Epithelial cell of prostate (primary cell): Measurements from ENCODE around the gene MSX2.

Source experiments
- DNase-seq: peaks from one replicate; pipeline ENCODE4 v3.0.0-alpha.2; 2011; ENCODE audit warnings: low read depth, low spot score
- H3K27ac ChIP-seq: fragments of 450-650 bp; 2 replicates; pipeline ENCODE4 v1.5.1; 2017; ENCODE audit warnings: mild to moderate bottlenecking

MSX2 gene

DNA sequence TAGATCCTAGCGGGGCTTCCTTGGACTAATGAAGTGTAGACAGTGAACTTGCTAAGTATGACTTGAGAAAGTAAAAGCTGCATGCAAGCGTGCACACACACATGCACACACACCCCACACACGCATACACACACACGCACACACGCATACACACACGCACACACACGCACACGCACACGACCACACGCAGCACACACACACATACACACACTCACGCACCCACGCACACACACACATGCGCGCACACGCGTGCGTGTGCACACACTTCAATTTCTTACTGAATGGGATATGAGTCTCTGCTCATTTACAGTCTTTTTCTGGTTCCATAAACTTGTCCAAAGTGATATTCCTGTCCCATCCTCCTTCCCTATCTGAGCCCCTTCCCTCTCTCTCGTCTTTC is 41.2 kb downstream of the MSX2 start:
- no peak overlapping the region for H3K27ac ChIP-seq
- no peak for DNase-seq

DNA sequence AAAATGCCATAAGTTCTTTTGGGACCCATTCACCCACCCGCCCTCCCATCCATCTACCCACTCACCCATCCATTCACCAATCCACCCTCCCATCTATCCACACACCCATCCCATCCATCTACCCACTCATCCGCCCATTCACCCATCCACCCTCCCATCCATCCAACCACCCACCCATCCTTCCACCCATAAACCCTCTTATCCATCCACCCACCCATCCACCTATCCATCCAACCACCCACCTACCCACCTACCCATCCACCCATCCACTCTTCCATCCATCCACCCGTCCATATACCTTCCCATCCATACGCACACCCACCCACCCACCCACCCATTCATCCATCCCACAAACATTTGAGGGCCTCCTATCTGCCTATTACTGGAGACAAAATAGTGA is 43.3 kb downstream of the MSX2 start:
- no peak overlapping the region for H3K27ac ChIP-seq
- no peak for DNase-seq

DNA sequence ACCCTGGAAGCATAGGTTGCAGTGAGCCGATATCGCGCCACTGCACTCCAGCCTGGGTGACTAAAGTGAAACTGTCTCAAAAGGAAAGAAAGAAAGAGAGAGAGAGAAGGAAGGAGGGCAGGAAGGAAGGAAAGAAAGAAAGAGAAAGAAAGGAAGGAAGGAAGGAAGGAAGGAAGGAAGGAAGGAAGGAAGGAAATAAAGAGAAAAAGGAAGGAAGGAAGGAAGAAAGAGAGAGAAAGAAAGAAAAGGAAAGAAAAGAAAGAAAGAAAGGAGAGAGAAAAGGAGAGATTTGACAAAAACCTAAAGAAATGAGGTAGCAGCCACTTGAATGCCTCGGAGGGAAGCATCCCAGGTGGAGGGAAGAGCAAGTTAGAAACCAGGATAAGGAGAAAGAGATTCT is 44.6 kb downstream of the MSX2 start:
- DNase-seq, result no peak
- H3K27ac ChIP-seq, result no peak overlapping the region

DNA sequence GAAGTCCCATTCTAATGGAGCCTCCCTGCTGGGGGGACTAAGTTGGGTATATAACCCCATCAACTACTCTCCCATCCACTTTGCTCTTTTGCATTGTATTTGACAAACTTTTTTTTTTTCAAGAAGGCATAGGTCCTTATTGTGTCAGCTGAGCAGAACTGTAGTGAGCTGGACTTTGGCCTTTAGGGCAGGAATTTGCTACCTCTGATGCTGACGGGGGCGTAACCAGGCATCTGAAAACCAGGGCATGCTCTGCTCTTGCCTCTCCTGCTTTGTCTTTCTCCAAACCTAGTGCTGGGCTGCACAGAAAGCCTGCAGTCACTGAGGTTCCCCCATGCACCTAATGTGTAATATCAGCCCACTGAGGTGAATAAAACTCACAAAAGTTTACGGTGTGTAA is 49.0 kb downstream of the MSX2 start:
- DNase-seq, result no peak
- H3K27ac ChIP-seq, result no peak overlapping the region

DNA sequence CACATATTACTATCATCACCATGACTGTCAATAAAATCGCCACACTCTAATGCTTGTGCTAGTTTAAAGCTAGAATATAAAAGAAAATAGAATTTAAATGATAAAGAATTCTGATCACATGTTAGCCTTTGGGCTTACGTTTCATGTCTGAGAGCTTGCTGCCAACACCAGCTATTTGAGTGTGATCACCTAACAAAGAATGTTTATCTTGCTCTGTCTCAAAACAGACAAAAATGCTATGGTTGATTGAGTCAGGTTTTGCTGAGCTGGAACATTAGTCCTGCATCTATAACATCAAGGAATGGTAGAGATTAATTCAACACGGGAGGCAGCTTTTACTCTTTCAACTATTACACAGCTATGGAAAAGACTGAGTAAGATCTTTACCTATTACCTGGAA is 50.7 kb downstream of the MSX2 start:
- no peak for DNase-seq
- no peak overlapping the region for H3K27ac ChIP-seq

DNA sequence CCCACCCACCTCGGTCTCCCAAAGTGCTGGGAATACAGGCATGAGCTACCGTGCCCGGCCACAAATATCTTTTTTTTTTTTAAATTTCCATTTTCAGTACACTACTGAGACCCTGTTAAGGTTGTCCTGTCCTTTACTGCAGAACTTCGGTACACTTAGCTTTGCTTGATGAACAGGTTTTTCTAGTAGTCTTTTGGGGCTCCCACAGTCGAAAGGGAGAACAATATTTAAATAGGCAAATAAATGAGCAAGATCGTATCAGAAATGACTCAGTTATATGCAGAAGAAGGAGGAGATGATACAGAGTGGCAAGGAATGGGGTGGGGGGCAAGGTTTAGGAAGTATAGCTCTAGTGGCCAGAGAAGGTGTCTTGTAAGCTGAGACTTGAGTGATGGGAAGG is 52.7 kb downstream of the MSX2 start:
- DNase-seq, result no peak
- no peak overlapping the region for H3K27ac ChIP-seq

DNA sequence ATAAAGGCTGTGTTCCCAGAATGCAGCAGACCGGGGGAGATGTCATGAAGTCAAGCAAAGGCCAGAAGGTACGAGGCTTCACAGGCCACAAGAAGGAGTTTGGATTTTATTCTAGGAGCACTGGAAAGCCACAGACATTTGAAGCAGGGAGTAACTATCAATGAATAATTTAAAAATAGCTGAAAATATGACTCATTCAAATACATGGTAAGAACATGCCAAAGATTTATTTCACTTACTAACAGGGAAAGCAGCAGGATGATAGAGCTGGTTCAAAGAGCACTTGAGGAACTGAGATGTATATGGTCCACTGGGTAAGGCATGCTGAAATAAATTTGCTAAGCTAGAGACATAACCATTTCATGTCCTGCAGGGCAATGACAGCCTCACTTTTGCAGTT is 53.2 kb downstream of the MSX2 start:
- DNase-seq, result no peak

More for the DNA sequence above, 53.2 kb downstream of the MSX2 start:
- no peak overlapping the region for H3K27ac ChIP-seq
